HFF-Myc (cell line): Measurements from ENCODE around the gene SH2D6.

Experiments
- DNase-seq: peaks from one replicate; pipeline ENCODE4 v3.0.0-alpha.2; 2011; ENCODE audit warnings: low read depth; ENCODE audit errors: extremely low read depth
- H3K4me3 ChIP-seq: replicated peaks from 2 replicates; pipeline ENCODE4 v1.5.1; 2011; ENCODE audit warnings: low read depth, mild to moderate bottlenecking, control low read depth, low read length
- TF ChIP-seq, protein P1 (sequence below): IDR thresholded peaks from 2 replicates; pipeline ENCODE4 v1.5.1; 2012; ENCODE audit warnings: mild to moderate bottlenecking, low read depth, low read length, control low read depth; ENCODE audit errors: missing control alignments

The SH2D6 gene

GRCh38 chr2:85421260-85422071 is 3.0 kb downstream of the SH2D6 start:
- no peak for DNase-seq
- TF ChIP-seq, protein P1, sequence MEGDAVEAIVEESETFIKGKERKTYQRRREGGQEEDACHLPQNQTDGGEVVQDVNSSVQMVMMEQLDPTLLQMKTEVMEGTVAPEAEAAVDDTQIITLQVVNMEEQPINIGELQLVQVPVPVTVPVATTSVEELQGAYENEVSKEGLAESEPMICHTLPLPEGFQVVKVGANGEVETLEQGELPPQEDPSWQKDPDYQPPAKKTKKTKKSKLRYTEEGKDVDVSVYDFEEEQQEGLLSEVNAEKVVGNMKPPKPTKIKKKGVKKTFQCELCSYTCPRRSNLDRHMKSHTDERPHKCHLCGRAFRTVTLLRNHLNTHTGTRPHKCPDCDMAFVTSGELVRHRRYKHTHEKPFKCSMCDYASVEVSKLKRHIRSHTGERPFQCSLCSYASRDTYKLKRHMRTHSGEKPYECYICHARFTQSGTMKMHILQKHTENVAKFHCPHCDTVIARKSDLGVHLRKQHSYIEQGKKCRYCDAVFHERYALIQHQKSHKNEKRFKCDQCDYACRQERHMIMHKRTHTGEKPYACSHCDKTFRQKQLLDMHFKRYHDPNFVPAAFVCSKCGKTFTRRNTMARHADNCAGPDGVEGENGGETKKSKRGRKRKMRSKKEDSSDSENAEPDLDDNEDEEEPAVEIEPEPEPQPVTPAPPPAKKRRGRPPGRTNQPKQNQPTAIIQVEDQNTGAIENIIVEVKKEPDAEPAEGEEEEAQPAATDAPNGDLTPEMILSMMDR: no peak
- no peak overlapping the region for H3K4me3 ChIP-seq

DNA sequence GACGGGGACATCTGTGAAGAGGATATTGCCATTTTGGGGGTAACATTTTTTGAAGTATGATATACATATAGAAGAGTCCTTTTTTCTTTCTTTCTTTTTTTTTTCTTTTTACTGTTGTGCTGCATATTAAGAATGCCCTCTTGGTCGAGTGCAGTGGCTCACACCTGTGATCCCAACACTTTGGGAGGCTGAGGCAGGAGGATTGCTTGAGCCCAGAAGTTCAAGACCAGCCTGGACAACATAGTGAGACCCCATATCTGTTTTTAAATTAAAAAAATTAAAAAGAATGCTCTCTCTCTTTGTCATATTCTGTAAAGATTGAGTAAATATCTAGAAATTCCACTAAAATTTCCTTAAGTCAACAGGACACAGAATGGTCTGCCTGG is 3.6 kb downstream of the SH2D6 start:
- H3K4me3 ChIP-seq: no peak overlapping the region
- no peak for DNase-seq
- TF ChIP-seq, protein P1: no peak

GRCh38 chr2:85423525-85423924 is 5.0 kb downstream of the SH2D6 start:
- no peak for DNase-seq
- TF ChIP-seq, protein P1: no peak
- H3K4me3 ChIP-seq: no peak overlapping the region

GRCh38 chr2:85425588-85425987 is 7.1 kb downstream of the SH2D6 start:
- H3K4me3 ChIP-seq: no peak overlapping the region
- TF ChIP-seq, protein P1: no peak
- DNase-seq: no peak

DNA sequence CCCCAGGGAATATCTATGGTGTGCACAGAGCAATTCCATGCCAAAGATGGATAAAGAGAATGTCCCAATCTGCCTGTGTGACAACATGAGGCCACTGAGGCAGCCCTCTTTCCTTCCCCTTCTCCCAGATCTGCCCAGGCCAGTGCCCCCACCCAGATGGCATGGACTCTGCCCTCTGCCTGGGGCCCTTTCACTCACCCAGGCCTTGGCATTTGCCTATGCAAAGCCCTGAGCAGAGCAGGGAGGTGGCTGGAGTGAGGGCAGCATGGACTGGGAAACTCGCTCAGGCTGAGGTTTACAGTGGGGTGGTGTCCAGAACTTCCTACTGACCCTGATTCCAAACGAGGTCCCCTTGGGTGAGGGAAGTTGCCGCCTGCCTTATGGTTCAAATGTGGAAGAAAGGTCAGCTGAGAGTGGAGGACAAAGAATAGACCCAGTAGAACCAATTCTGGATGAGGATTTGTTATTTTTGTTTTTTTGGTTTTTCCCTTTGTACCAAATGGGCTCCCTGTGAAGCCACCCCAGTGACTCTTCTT is 8.9 kb downstream of the SH2D6 start:
- H3K4me3 ChIP-seq: no peak overlapping the region
- TF ChIP-seq, protein P1: no peak
- no peak for DNase-seq

DNA sequence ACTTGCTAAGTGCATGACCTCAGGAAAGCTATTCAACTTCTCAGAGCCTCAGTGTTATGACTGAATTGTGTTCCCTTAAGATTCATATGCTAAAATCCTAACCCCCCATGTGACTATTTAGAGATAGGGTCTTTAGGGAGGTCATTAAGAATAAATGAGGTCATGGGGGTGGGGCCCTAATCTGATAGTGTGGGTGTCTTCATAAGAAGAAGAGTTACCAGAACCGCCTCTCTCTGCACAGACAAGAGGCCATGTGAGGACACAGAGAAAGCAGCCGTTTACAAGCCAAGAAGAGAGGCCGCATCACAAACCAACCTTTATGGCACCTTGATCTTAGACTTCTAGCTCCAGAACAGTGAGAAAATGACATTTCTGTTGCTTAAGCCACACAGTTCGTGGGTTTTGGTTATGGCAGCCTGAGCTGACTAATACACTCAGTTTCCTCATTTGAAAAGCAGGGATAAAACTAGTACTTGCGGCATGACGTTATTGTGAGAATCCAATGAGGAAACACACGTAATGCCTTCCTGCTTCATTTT is 9.9 kb downstream of the SH2D6 start:
- TF ChIP-seq, protein P1: no peak
- H3K4me3 ChIP-seq: no peak overlapping the region
- no peak for DNase-seq
